Activated T-cell treated with anti-CD3 and anti-CD28 coated beads for 48 hours (primary cell): ENCODE results near the gene MAL.

Source experiments
- DNase-seq: peaks from one replicate; pipeline ENCODE4 v3.0.0-alpha.2; 2020; ENCODE audit warnings: low read depth

The MAL gene

GRCh38 chr2:95048825-95049682 lies 23.5 kb downstream of the MAL start:
- DNase-seq = no peak

DNA sequence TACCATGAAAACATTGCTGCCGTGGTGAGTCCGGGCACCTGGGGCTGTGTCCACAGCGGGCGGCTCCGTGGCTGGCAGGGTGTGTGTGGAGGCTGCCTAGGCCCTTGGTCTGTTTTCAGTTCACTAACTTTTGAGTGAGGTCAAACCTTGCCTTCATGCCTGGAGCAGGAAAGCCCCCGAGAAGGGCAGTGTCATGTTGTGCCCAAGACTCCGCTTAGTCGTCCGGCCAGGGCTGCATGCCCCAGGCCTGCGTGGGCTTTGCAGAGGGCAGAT lies 24.1 kb downstream of the MAL start:
- DNase-seq = no peak

- DNase-seq = no peak
Measured at GRCh38 chr2:95049961-95050360, 24.5 kb downstream of the MAL start.

- no peak for DNase-seq
Measured at GRCh38 chr2:95050385-95051300, 25.1 kb downstream of the MAL start.

GRCh38 chr2:95051626-95052025 lies 26.1 kb downstream of the MAL start:
- no peak for DNase-seq

DNA sequence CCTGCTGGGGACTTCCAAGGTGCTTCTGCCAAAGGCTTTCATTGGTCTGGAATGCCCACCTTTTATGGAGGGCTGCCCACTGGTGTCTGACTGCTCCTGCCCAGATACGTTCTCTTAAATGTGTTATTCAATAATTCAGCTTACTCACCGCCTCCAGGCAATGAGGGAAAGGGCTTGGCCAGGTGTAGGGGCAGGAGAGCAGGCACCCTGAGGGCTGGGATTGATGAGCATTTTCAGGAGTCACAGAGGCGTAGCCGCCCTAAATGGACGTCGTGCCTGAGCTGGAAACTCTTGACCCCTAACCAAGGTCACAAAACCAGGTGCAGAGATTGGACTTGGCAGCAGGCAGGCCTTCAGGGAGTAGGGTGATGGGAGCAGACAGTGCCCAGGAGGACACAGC lies 26.8 kb downstream of the MAL start:
- no peak for DNase-seq

DNA sequence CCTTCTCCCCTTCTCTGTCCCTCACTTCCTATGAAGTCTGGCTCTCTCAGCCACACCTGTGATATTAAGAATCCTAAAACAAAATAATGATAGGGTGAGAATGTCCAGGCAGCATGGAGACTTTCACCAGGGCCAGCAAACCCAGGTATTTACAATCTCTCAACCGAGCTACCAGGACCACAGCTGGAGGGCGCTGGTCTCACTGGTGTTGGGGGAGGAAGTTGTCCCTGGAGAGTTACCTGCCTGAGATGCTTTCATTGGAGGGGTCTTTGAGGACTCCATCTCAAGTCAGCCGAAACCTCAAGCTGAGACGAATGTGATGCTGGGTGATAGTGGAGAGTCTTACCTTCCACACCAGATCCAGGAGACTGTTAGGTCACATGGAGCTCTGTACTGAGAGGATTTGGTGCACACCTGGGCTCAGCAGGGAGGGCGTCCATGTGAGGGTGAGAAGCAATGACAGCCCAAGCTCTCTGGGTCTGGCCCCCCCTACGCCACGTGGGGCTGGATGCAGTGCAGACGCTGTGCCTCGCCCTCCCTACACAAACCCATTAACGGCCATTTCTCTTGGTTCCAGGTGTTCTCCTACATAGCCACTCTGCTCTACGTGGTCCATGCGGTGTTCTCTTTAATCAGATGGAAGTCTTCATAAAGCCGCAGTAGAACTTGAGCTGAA lies 27.4 kb downstream of the MAL start:
- no peak for DNase-seq

- no peak for DNase-seq
Measured at GRCh38 chr2:95053543-95053942, 28.0 kb downstream of the MAL start.

DNA sequence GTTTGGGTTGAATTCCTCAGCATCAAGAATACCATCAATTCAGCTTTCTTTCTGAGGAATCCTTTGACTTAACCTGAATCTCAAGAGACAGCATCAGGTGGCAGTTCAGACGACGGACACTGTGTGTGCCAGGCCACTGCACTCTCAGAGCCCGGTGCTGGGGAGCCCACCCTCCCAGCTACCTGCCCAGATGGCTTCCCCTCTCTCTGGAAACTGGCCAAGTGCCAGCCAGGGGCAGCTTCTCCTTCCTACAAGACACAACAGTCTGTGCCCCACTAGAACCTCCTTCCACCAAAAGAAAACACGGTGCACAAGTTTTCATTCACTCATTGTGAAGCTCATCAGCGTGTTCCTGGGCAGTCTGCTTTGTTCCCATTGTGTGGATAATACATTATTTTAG lies 28.5 kb downstream of the MAL start:
- DNase-seq = no peak

DNA sequence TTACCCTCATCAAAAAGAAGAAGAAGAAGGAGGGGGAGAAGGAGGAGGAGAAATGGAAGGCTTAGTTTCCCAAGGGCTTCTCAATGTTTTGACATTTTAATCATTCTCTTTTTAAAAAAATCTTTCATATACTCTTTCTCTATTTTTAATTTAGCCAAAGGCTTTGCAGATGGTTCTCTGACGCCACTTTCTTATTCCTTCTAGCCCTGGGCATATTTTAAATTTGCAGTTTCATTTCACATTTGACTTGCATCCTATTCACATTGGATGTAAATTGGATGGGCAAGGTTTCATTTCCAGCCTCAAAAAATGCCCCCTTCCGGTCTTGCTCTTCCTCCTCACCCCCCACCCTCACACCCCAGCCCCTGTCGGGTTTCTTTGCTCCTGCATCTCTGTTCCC lies 29.8 kb downstream of the MAL start:
- DNase-seq = no peak

- DNase-seq = no peak
Measured at GRCh38 chr2:95056044-95056443, 30.5 kb downstream of the MAL start.

GRCh38 chr2:95056461-95057459 lies 31.3 kb downstream of the MAL start:
- DNase-seq = no peak

DNA sequence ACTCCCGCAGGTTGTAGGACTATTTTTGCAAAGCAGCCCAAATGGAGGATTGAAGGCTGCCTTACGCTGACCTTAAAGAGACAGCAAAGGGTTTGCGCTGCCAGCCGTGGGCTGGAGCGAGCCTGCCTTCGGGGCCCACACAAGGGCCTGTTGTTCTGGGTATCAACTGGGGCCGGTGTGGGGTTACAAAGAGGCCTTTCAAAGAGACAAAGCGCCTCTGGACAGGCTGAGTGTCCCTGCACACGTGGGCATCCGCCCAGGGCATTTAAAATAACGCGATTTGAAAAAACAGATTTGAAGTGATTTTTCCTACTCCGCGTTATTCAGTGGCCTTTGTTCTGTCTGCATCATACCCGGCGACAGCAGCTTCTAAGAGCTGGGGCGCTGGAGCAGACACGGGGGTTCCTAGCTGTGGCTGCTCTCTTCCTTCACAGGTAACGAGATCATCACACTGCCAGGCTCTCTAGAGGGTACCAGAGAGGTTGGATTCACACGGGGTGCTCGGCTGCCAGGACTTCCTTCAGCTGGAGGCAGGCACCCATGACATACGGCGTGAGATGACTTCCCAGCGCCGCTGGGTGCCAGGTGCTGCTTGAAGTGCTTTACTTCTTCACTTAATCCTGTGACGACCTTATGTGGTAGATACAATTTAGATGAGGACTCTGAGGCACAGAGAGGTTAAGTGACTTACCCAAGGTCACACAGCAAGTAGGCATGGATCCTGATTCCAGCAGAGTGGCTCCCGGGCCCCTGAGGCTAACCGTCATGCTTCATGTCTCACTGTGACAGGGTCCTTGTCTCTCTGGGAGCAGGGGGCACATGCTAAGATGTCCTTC lies 32.2 kb downstream of the MAL start:
- no peak for DNase-seq

DNA sequence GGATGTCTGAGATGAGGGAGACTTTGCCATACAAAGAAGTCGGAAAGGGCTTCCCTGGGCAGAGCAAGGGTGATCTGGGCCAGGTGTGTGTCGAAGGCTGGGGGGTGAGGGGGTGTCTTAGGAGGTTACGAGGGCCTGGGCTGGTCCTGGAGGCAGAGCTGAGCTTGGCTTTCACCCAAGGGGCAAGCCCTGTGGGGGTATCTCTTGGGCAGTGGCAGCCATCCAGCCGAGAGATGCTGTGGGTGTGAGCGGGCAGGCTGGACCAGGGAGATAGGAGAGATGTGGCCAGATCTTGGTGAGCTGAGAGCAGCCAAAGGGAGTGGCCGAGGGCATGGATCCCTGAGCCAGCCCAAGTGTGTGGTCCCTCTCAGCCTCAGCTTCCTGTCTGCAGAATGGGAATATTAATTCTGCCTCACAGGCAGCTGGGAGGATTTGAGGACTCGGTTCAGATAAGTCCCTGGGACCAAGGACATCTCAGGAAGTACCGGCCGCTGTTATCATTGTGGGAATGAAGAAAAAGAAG lies 33.0 kb downstream of the MAL start:
- no peak for DNase-seq

- no peak for DNase-seq
Measured at GRCh38 chr2:95058989-95059641, 33.6 kb downstream of the MAL start.

GRCh38 chr2:95059656-95060370 lies 34.3 kb downstream of the MAL start:
- DNase-seq = no peak

DNA sequence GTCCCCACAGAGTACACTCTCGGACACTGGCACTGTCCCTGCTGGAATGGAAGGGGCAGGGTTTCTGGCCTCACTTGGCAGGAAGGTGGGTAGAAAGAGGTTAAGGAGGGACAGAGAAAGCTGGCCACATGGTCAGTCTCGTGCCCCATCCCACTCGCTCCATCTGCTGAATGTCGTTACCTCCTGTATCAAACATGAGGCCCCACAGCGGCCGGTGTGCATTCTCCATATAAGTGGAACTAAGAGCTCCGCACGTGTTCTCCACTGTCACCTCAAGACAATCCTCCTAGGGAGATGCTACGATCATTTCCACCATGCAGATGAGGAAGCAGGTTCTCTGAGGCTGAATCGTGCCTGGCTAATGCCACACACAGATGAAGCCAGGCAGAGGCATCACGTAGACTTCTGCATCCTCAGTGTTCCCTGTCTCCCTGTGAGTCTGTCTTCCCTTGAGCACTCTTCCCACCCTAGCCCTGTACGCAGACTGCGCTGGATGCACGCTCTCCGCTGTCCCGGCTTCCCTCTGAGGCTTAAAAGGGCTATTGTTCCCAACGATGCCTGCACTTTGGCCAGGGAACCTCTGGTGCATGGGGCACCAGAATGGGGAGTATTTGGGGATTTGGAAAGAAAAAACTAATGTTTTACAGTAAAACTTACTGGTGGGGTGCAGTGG lies 35.1 kb downstream of the MAL start:
- DNase-seq = no peak

- DNase-seq = no peak
Measured at GRCh38 chr2:95061119-95061512, 35.6 kb downstream of the MAL start.
